IPS-18a (cell line): ENCODE data around the gene CRYBB2.
"Not testable (repeated sequence)": the region's sequence is repeated elsewhere in the genome, so short reads cannot be mapped to it uniquely, and the experiment has no call there.

Source experiments
- H3K27ac ChIP-seq: one replicate; pipeline ENCODE4 v1.5.1; 2013; ENCODE audit warnings: low read length
- H3K27me3 ChIP-seq: one replicate; pipeline ENCODE4 v1.6.1; 2013; ENCODE audit warnings: mild to moderate bottlenecking, low read length; ENCODE audit not compliant: control insufficient read depth, insufficient read depth
- H3K36me3 ChIP-seq: one replicate; pipeline ENCODE4 v1.6.1; 2013; ENCODE audit warnings: low read depth, low read length; ENCODE audit not compliant: control insufficient read depth
- H3K4me1 ChIP-seq: one replicate; pipeline ENCODE4 v1.6.1; 2013; ENCODE audit warnings: low read depth, low read length; ENCODE audit not compliant: control insufficient read depth
- H3K4me3 ChIP-seq: one replicate; pipeline ENCODE4 v1.5.1; 2013; ENCODE audit warnings: low read length
- H3K9ac ChIP-seq: one replicate; pipeline ENCODE4 v1.6.1; 2013; ENCODE audit warnings: mild to moderate bottlenecking, low read length, moderate library complexity
- H3K9me3 ChIP-seq: one replicate; pipeline ENCODE4 v1.6.1; 2013; ENCODE audit warnings: low read depth, low read length; ENCODE audit not compliant: control insufficient read depth

CRYBB2 gene

GRCh38 chr22:25238058-25238457, 18.6 kb downstream of the CRYBB2 start:
- H3K27ac ChIP-seq, H3K4me1 ChIP-seq, H3K4me3 ChIP-seq, H3K36me3 ChIP-seq, H3K9ac ChIP-seq, H3K27me3 ChIP-seq, H3K9me3 ChIP-seq: not testable (repeated sequence)

GRCh38 chr22:25255169-25255568, 35.7 kb downstream of the CRYBB2 start:
- not testable (repeated sequence) for H3K9me3 ChIP-seq, H3K4me1 ChIP-seq, H3K4me3 ChIP-seq, H3K9ac ChIP-seq, H3K27me3 ChIP-seq, H3K36me3 ChIP-seq, H3K27ac ChIP-seq

DNA sequence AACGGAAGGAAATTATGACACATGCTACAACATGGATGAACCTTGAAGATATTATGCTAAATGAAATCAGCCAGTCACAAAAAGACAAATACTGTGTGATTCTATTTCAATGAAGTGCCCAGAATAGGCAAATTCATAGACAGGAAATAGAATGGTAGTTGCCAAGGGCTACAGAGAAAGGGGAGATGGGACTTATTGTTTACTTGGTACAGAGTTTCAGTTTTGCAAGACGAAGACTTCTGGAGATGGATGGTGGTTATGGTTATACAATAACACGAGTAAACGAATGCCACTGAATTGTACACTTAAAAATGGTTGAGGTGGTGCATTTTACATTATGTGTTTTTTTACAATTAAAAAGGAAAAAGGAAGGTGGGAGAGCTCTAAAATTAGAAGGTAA, 48.1 kb downstream of the CRYBB2 start:
- not testable (repeated sequence) for H3K27ac ChIP-seq

DNA sequence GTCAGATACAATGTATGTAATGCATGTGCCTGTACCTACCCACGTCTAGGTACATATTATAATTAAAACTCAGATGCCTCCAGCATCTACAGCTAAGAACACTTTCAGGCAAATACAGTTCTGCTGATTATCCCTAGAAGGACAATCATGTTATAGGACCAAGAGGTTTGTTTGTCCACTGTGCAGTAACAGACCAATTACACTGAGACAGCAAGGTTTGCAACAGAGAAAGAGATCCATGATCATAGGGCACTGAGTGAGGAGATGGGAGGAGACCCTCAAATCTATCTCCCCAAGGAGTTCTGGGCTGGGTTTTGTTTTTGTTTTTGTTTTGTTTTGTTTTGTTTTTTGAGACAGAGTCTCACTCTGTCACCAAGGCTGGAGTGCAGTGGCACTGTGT, 49.5 kb downstream of the CRYBB2 start:
- not testable (repeated sequence) for H3K4me1 ChIP-seq, H3K27me3 ChIP-seq, H3K36me3 ChIP-seq, H3K27ac ChIP-seq, H3K4me3 ChIP-seq, H3K9ac ChIP-seq, H3K9me3 ChIP-seq

More for the DNA sequence above, 48.1 kb downstream of the CRYBB2 start:
- H3K9me3 ChIP-seq, H3K4me1 ChIP-seq, H3K9ac ChIP-seq, H3K4me3 ChIP-seq, H3K36me3 ChIP-seq, H3K27me3 ChIP-seq: not testable (repeated sequence)

DNA sequence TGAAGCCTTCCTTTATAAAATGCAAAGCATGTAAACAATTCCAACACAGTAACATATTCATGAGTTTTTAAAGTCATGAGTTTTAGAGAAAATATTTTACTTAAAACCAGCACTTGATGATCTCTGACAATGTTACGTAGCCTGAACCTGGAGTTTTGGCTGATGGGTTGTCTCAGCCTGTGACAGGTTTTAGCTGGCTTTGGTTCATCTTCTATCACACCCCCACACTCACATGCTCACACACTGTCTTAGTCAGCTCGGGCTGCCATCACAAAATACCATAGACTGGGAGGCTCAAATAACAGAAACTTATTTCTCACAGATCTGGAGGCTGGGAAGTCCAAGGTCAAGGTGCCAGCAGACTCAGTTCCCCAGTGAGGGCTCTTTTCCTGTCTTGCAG, 50.6 kb downstream of the CRYBB2 start:
- H3K36me3 ChIP-seq, H3K9ac ChIP-seq, H3K27me3 ChIP-seq, H3K9me3 ChIP-seq, H3K27ac ChIP-seq, H3K4me3 ChIP-seq, H3K4me1 ChIP-seq: not testable (repeated sequence)

- not testable (repeated sequence) for H3K4me1 ChIP-seq, H3K27me3 ChIP-seq, H3K36me3 ChIP-seq, H3K4me3 ChIP-seq, H3K27ac ChIP-seq, H3K9me3 ChIP-seq, H3K9ac ChIP-seq
Measured at GRCh38 chr22:25273231-25273630, 53.8 kb downstream of the CRYBB2 start.

DNA sequence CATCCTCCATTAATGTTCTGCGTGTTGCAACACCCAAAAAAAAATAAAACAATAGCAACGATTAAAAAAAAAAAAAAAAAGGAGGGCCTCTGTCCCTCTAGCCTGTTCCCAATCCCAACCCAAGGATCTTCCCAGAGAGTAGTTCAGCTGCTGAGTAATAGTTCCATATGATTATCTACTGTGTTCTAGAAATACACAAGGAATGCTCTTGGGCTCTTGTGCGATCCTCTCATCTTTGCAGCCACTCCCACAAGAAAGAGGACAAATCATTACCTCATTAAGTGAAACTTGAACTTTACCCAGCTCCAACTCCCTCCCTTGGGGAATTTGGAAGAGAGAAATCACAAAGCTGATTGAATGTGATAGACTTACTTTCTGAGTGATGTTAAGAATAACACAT, 54.5 kb downstream of the CRYBB2 start:
- H3K9ac ChIP-seq, H3K9me3 ChIP-seq, H3K4me1 ChIP-seq, H3K4me3 ChIP-seq, H3K36me3 ChIP-seq, H3K27me3 ChIP-seq, H3K27ac ChIP-seq: not testable (repeated sequence)

- not testable (repeated sequence) for H3K9me3 ChIP-seq, H3K36me3 ChIP-seq, H3K9ac ChIP-seq, H3K4me1 ChIP-seq, H3K27ac ChIP-seq, H3K4me3 ChIP-seq
- peaks cover 49% of the 10 kb centered on the region for H3K27me3 ChIP-seq
Measured at GRCh38 chr22:25280118-25280517, 60.7 kb downstream of the CRYBB2 start.
